ENCODE results near the gene KRTAP9-7.

The KRTAP9-7 gene

GRCh38 chr17:41322094-41322902, 46.8 kb downstream of the KRTAP9-7 start:
- no peak for DNase-seq (ENCODE audit: low read depth in 2 of 2)

- DNase-seq (ENCODE audit: low read depth in 2 of 2) = no peak
These were observed 47.7 kb downstream of the KRTAP9-7 start for GRCh38 chr17:41322903-41323895.

- no peak for DNase-seq (ENCODE audit: low read depth in 2 of 2)
These were observed 48.9 kb downstream of the KRTAP9-7 start for GRCh38 chr17:41324180-41325075.

GRCh38 chr17:41325126-41325525, 49.6 kb downstream of the KRTAP9-7 start:
- DNase-seq (ENCODE audit: low read depth in 2 of 2) = no peak

- no peak for DNase-seq (ENCODE audit: low read depth in 2 of 2)
These were observed 50.1 kb downstream of the KRTAP9-7 start for GRCh38 chr17:41325611-41326010.

All from stimulated activated CD8-positive, alpha-beta memory T cell treated with anti-CD3 and anti-CD28 coated beads, Interleukin-2, amount 100 ng/mL, for 48 hours (primary cell).